HepG2 (cell line): ENCODE data around the gene SARNP. TPM values are rescaled to one million over a fixed set of nuclear protein-coding genes. Genes with fewer than 3 reads are reported as not detected.

Experiments used
- ELK4 ChIP-seq: sonication (generic); formaldehyde crosslinking; IDR thresholded peaks from 2 replicates; pipeline ENCODE4 v1.9.0; 2021; ENCODE audit warnings: missing genetic modification reagents, borderline replicate concordance
- GABPB1 ChIP-seq: IDR thresholded peaks from 2 replicates; pipeline ENCODE4 v1.6.1; 2016; ENCODE audit warnings: mild to moderate bottlenecking, missing genetic modification reagents, moderate library complexity, missing compliant biosample characterization
- GATAD2A ChIP-seq: IDR thresholded peaks from 2 replicates; pipeline ENCODE4 v1.6.1; 2016
- KDM6A ChIP-seq: IDR thresholded peaks from 2 replicates; pipeline ENCODE4 v1.6.1; 2016; ENCODE audit warnings: low read depth
- MEIS2 ChIP-seq: sonication (generic); formaldehyde crosslinking; IDR thresholded peaks from 2 replicates; pipeline ENCODE4 v1.9.0; 2021; ENCODE audit warnings: mild to moderate bottlenecking, missing genetic modification reagents
- NFIC ChIP-seq: IDR thresholded peaks from 2 replicates; pipeline ENCODE4 v1.6.1; 2012; ENCODE audit warnings: mild to moderate bottlenecking, low read length, inconsistent platforms
- PAX8 ChIP-seq: sonication (generic); formaldehyde crosslinking; IDR thresholded peaks from 2 replicates; pipeline ENCODE4 v1.8.0; 2022; ENCODE audit warnings: mild to moderate bottlenecking, missing genetic modification reagents, borderline replicate concordance
- PBX3 ChIP-seq: sonication (generic); formaldehyde crosslinking; IDR thresholded peaks from 2 replicates; pipeline ENCODE4 v1.8.1; 2023; ENCODE audit warnings: missing genetic modification reagents, inconsistent platforms, borderline replicate concordance
- PLSCR1 ChIP-seq: sonication (generic); formaldehyde crosslinking; IDR thresholded peaks from 2 replicates; pipeline ENCODE4 v1.5.0; 2020; ENCODE audit warnings: missing genetic modification reagents, mild to moderate bottlenecking, borderline replicate concordance
- SMAD1 ChIP-seq: sonication (generic); formaldehyde crosslinking; IDR thresholded peaks from 2 replicates; pipeline ENCODE4 v1.4.0; 2020; ENCODE audit warnings: missing genetic modification reagents, low read depth, mild to moderate bottlenecking, borderline replicate concordance
- TEAD2 ChIP-seq: sonication (generic); formaldehyde crosslinking; IDR thresholded peaks from 2 replicates; pipeline ENCODE4 v1.9.0; 2021; ENCODE audit warnings: missing genetic modification reagents
- ZNF101 ChIP-seq: sonication (generic); formaldehyde crosslinking; IDR thresholded peaks from 2 replicates; pipeline ENCODE4 v1.4.0; 2020; ENCODE audit warnings: mild to moderate bottlenecking, low read depth, missing genetic modification reagents, borderline replicate concordance
- ZNF350 ChIP-seq: sonication (generic); formaldehyde crosslinking; IDR thresholded peaks from 2 replicates; pipeline ENCODE4 v1.4.0; 2020; ENCODE audit warnings: mild to moderate bottlenecking, low read depth, missing genetic modification reagents, borderline replicate concordance
- ZNF407 ChIP-seq: sonication (generic); formaldehyde crosslinking; IDR thresholded peaks from one replicate; pipeline ENCODE4 v1.5.1; 2020; ENCODE audit warnings: mild to moderate bottlenecking, missing genetic modification reagents; ENCODE audit errors: not compliant biosample characterization
- ZNF597 ChIP-seq: sonication (generic); formaldehyde crosslinking; IDR thresholded peaks from 2 replicates; pipeline ENCODE4 v1.5.0; 2020; ENCODE audit warnings: missing genetic modification reagents
- ZSCAN9 ChIP-seq: IDR thresholded peaks from 2 replicates; pipeline ENCODE4 v1.6.1; 2016; ENCODE audit warnings: borderline replicate concordance
- polyA plus RNA-seq, 8 experiments: library from polyadenylated mRNA; depleted of rRNA in 3 of 8; stranded (reverse) in 7 of 8; unstranded in 1 of 8; fragments of >200 nt; fragmentation: Illumina TruSeq in 4 of 8; extraction: Trizol in 4 of 8; gene quantifications; 2 replicates each; pipeline versions ENCODE4 v1.2.1 to v1.2.3, GENCODE V29; 2011 to 2016; ENCODE audit warnings: low read depth in 4 of 8, missing spikeins in 1 of 8, mixed read lengths in 1 of 8; ENCODE audit not compliant: insufficient read depth in 1 of 8
- total RNA-seq, 5 experiments: library from RNA; depleted of rRNA; stranded (reverse); fragments of >200 nt; fragmentation: Illumina TruSeq; extraction: Trizol; gene quantifications; 2 replicates each; pipeline ENCODE4 v1.2.3, GENCODE V29; 2016; ENCODE audit warnings: low read depth in 1 of 5

The SARNP gene
- total and polyA plus RNA-seq, 2 of the 13 experiments (the other 11 are each of a cell fraction or from before 2014, with no cell fraction given) = 59.0 to 95.4 TPM

GRCh38 chr12:55829967-55830600, 12.6 kb upstream of the SARNP start (continued):
- TF ChIP-seq ZNF350 (CRISPR knock-in tag) = no peak
- no peak for TF ChIP-seq GATAD2A (CRISPR knock-in tag)
- TF ChIP-seq KDM6A = no peak
- TF ChIP-seq TEAD2 (CRISPR knock-in tag) = no peak
- TF ChIP-seq PBX3 (CRISPR knock-in tag) = no peak
- TF ChIP-seq ZSCAN9 (CRISPR knock-in tag) = no peak; the same call in 1 of the 2 replicates
- TF ChIP-seq PAX8 = no peak
- TF ChIP-seq ELK4 = no peak
- no peak for TF ChIP-seq MEIS2
- no peak for TF ChIP-seq SMAD1
- TF ChIP-seq ZNF597 (CRISPR knock-in tag) = no peak
- TF ChIP-seq GABPB1 = no peak
- no peak for TF ChIP-seq PLSCR1 (CRISPR knock-in tag)
- TF ChIP-seq ZNF101 = no peak
- TF ChIP-seq NFIC = no peak
- TF ChIP-seq ZNF407 (CRISPR knock-in tag) = peak; percentile 37
